Body of pancreas (tissue), 4 donors: ENCODE data around the gene DAB1.

Experiments
- POLR2A ChIP-seq, 3 donors: fragments of 450-650 bp; IDR thresholded peaks; one replicate each; pipeline ENCODE4 v1.6.1; 2016; ENCODE audit warnings: antibody characterized with exemption in 3 of 3, mild to moderate bottlenecking in 2 of 3
- TF ChIP-seq, protein P1 (sequence below), 7 experiments: fragments of 450-650 bp in 4 of 7; fragments of 200-600 bp in 3 of 7; sonication (generic) in 3 of 7; IDR thresholded peaks; one replicate each; pipeline ENCODE4 v1.5.1; 2016 to 2019; ENCODE audit warnings: antibody characterized with exemption in 7 of 7

DNA sequence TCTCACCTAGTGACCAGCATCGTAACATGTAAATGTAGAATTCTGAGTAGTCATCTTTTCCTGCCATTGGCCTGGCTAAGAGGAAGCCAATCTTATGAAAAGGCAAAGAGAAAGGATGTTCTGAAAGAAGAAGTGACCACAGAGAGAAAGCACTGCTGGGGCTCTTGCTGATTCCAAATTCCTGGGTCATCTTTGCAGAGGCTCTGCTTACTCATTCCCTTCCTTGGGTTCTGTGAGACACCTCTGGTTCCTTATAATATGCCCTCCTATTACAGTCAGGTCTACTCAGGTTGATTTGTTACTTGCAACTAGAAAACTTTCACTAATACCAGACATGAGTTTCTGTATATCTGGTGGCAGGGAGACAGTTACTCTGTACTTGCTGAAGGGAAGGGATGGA lies 259.3 kb downstream of the DAB1 start:
- TF ChIP-seq, protein P1, sequence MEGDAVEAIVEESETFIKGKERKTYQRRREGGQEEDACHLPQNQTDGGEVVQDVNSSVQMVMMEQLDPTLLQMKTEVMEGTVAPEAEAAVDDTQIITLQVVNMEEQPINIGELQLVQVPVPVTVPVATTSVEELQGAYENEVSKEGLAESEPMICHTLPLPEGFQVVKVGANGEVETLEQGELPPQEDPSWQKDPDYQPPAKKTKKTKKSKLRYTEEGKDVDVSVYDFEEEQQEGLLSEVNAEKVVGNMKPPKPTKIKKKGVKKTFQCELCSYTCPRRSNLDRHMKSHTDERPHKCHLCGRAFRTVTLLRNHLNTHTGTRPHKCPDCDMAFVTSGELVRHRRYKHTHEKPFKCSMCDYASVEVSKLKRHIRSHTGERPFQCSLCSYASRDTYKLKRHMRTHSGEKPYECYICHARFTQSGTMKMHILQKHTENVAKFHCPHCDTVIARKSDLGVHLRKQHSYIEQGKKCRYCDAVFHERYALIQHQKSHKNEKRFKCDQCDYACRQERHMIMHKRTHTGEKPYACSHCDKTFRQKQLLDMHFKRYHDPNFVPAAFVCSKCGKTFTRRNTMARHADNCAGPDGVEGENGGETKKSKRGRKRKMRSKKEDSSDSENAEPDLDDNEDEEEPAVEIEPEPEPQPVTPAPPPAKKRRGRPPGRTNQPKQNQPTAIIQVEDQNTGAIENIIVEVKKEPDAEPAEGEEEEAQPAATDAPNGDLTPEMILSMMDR (IDR thresholded peaks at IDR 0.05): no peak
- no peak for TF ChIP-seq POLR2A (IDR thresholded peaks at IDR 0.05)
